GM13976 (cell line): ENCODE data around the gene SUSD2.
"Not testable (repeated sequence)": the region's sequence is repeated elsewhere in the genome, so short reads cannot be mapped to it uniquely, and the experiment has no call there.

Experiments
- DNase-seq: peaks from one replicate; pipeline ENCODE4 v3.0.0; 2012; ENCODE audit warnings: low spot score
- CTCF ChIP-seq: IDR thresholded peaks from 2 replicates; pipeline ENCODE4 v1.5.1; 2012; ENCODE audit warnings: borderline replicate concordance, mild to moderate bottlenecking; ENCODE audit not compliant: insufficient read depth; ENCODE audit errors: extremely low read depth, missing control alignments, control extremely low read depth
- in situ Hi-C: fragments of 300-500 bp; cut with MboI; formaldehyde crosslinking; loops from one replicate; pipeline ENCODE4 v1.12.0; 2022; ENCODE audit warnings: low sequenced_read_pairs, mixed read lengths, inconsistent platforms; ENCODE audit not compliant: unreplicated experiment

The SUSD2 gene

GRCh38 chr22:24178502-24179440 is 2.5 kb upstream of the SUSD2 start:
- DNase-seq: no peak
- in situ Hi-C loops: no loop called here
- TF ChIP-seq CTCF: no peak

GRCh38 chr22:24179478-24180210 is 1.6 kb upstream of the SUSD2 start:
- in situ Hi-C loops: no loop called here
- no peak for DNase-seq
- TF ChIP-seq CTCF: no peak

DNA sequence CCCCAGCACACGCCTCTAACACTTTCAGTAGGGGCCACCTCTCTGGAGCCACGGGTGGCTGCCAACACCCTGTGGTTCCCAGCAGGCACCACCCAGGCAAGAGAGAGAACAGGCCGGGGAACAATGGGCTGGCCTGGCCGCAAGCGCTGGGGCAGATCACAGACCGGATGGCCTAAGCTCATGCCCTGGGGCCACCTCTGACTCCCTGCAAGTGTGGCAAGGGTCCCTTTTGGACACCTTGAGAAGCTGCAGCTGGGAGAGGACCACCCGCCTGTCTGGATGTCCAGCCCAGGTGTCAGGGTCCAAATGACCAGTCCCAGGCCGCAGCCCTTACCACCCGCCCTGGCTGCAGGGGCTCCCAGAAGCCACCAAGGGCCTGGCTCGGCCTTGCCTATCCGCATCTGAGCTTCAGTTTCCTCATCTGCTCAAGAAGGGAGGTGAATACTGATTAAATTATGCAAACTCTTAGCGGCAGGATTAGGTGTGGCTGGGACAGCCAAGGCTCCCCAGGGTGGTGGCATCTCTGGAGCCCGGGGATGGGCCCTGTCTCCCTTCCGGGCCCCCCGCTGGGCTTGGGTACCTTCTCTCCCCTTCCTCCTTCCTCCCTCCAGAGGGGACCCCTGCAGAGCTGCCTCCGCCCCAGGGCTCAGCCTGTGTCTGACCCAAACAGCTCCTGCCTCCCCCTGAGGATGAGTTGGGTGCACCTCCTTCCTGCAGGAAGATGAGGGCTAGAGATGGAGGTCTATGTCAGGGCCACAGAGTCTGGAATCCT is 785 bp upstream of the SUSD2 start:
- TF ChIP-seq CTCF: no peak
- in situ Hi-C loops: no loop called here
- DNase-seq: no peak

DNA sequence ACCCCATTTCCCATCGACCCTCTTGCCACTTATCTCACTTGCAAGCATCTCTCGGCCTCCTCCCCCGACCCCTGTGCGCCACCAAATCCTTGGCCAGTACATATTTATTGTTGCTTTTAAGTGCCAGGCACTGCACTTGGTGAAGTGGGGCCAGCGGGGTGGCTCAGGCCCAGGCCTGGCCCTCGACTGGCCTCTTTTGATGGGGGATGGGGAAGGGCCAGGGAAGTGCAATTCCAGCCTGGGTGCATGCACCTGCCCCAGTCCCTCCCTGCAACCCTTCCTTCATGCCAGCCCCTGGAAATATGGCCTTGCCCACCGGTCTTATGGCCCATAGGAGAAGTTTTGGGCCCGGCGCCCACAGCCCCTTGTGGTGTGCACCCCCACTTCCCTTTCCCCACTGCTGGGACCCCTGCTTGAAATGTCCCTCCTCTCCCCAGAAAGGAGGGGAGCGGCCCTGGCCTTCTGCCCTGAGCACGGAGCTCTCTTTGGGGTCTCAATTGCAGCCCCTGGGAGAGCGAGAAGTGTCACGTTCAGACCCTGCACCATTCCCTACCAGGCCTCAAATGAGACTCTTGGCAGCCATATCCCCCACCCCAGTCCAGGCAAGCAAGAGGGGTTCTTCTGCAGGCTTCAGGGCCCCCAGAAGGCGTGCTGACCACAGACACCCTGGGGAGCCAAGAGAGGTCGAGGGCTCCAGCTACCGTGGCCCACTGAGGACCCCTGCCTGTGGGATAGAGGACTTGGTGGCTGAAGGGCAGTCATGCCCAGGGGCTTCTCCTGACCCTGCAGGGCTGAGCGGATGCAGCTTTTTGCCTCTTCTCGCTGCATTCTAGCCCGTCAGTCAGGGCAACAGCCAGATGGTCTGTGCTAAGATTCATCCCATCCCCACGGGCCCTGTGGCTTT is 961 bp downstream of the SUSD2 start:
- in situ Hi-C loops: no loop called here
- no peak for TF ChIP-seq CTCF
- DNase-seq: no peak

GRCh38 chr22:24182900-24183246 is 1.6 kb downstream of the SUSD2 start:
- DNase-seq, in situ Hi-C loops: not testable (repeated sequence)

GRCh38 chr22:24183321-24184031 is 2.2 kb downstream of the SUSD2 start:
- no peak for DNase-seq
- in situ Hi-C loops: no loop called here

More at GRCh38 chr22:24183321-24184031, 2.2 kb downstream of the SUSD2 start:
- no peak for TF ChIP-seq CTCF
